GM21576 (cell line): ENCODE results near the gene PTCD2.
A peak's percentile ranks its signal among the peaks of the same experiment; 100 is the strongest.
"Not testable (repeated sequence)": the region's sequence is repeated elsewhere in the genome, so short reads cannot be mapped to it uniquely, and the experiment has no call there.

Experiments used
- ATAC-seq: cut with Tn5 transposase; IDR thresholded peaks from one replicate; pipeline ENCODE4 v1.9.1; 2021; ENCODE audit warnings: mild to moderate bottlenecking, moderate library complexity; ENCODE audit not compliant: unreplicated experiment

The PTCD2 gene

DNA sequence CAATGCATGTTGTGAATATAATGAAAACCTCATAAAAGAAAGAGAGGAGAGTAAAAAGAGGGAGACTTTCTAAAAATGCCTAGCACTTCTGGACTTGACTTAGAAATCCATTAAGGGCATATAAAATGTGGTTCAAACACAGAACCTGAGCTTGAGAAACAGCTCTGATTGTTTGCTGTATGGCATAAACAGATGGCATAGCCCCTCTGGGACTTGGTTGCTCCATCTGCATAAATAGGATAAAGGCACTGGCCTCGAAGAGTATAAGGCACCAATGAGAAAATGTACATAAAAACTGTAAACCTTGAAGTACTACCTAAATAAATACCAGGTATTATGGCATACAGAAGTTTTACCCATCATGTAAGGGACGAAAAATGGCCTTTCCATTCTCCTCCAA is 23.9 kb upstream of the PTCD2 start:
- ATAC-seq: no peak

DNA sequence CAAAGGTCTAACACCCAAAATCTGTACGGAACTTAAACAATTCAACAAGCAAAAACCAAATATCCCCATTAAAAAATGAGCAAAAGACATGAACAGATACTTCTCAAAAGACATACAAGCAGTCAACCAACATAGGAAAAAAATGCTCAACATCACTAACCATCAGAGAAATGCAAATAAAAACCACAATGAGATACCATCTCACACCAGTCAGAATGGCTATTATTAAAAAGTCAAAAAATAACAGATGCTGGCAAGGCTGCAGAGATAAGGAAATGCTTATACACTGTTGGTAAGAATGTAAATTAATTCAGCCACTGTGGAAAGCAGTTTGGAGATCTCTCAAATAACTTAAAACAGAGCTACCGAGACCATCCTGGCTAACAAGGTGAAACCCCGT is 22.0 kb upstream of the PTCD2 start:
- ATAC-seq: peak; percentile 33

DNA sequence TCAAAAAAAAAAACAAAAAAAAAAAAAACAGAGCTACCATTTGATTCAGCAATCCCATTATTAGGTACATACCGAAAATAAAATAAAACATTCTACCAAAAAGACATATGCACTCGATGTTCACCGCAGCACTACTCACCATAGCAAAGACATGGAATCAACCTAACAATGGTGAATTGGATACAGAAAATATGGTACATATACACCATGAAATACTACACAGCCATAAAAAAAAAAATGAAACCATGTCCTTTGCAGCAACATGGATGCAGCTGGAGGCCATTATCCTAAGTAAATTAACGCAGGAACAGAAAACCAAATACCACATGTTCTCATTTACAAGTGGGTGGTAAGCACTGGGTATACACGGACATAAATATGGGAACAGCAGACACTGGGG is 21.5 kb upstream of the PTCD2 start:
- ATAC-seq: no peak

DNA sequence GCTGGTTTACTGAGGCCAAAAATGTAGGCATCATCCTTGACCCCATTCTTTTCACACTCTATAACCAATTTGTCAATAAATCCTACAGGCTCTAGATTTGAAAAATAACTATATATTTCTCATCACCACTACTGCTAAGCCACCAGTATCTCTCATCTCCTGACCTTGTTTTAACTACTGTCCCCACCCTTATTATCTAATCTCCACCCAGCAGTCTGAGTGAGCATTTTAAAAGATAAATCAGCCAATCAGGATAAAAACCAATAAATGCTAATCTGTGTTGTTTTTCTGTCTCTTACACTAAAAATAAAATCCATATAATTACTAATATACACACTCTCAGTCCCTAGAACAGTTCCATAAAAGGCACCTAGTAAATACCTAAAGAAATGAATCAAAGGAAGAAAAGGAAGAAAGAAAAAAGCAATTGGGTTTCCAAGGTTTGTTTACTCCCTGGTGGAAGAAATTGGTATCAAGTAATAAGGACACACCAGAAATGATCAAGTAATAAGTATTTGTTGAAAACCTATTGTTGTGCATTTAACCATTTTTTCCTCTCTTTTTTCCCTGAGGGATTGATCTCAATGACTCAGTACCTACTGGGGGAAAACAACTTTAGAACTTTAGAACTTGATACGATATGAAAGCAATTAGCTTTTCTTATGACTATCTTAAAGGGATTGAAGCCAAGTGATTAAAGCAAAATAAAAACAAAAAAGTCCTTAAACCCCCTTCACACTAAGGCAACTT is 19.4 kb upstream of the PTCD2 start:
- no peak for ATAC-seq

DNA sequence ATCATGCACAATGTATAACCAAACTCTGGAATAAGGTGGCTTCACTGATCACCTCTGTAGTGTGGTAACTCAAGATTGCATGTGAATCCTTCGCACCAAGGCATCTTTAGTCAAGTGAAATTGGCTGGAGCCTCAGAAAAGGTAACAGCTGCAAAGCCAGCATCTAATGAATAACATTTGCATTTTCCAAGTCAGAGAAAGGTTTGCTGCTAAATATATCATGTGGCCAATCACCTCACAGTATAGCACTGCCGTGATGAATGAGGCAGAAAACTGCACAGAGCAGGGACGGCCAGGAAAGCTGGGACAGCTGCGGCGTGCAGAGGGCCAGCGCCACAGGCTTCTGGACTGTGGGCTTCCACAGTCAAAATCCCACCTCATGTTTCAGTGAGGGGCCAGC is 18.6 kb upstream of the PTCD2 start:
- ATAC-seq: peak; percentile 54

DNA sequence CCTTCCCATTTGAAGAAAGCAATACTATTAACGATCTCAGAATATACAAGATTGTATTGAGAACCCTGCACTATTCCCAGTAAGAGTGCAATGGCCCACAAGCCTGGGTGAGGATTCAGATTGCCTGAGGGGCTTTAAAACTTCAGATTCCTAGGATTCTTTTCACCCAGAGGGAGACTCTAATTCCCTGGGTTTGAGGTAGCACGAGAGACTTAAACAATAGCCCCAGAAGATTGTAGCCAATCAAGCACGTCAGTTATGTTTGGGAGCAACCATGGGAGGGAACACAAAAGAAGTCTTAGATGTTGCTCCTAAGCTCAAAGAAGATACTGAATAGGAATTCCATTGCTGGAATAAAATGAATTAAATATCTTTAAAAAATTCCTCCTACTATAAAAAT is 18.0 kb upstream of the PTCD2 start:
- no peak for ATAC-seq

DNA sequence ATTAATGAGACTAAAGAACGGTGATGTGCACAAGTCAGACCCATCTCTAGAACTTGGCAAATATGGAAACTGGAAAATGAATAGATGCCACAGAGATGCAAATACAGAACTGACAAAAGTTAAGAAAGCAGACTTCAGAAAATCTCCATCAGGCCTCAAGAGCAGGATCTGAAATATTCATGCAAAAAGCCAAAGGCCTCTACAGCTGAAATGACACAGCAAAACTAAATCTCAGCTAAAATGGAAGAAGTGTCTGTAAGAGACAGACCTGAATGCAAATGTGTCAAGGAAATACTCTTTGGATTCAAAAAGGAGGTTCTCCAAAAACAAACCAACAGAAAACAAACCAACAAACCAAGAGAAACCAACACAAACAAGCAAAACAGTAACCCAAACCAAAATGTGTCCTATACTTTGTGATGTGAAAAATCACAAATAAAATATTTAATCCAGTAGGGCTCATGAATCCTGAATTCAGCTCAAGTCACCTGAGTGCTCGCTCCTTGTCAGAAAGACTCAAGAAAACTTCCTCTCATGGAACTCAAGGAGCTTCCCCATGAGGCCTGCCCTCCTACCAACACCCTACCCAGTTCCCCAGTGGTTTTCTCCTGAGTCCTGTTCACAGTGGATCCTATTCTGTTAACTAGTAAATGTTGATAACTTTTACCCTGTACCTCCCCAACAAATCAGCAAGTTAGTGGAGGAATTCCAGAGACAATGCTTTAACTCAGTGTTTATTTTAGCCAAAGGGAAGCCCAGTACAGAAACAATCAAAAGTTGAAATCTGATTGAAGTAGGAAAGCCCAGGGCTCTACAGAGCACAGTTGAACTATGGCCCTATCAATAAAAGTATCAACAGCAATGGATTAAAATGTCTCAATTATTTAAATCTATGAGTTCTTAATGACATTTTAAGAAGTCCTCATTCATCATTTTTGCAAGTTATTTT is 14.7 kb upstream of the PTCD2 start:
- ATAC-seq: no peak

DNA sequence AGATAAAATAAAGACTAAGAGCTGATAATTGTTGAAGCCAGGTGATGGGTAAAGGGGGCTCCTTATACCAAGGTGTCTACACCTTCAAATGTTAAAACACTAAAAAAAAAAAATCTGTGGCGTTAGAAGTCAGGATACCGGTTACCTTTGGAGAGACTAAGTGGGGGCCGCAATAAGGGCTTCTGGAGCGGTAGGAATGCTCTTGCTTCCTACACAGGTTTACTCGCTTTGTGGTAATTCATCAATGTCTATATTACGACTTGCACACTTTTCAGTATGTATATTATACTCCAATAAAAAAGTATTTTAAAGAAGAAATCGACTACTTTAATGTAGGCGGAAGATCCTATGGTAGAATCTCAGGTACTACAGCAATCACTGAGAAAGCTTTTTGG is 12.6 kb upstream of the PTCD2 start:
- ATAC-seq: no peak

DNA sequence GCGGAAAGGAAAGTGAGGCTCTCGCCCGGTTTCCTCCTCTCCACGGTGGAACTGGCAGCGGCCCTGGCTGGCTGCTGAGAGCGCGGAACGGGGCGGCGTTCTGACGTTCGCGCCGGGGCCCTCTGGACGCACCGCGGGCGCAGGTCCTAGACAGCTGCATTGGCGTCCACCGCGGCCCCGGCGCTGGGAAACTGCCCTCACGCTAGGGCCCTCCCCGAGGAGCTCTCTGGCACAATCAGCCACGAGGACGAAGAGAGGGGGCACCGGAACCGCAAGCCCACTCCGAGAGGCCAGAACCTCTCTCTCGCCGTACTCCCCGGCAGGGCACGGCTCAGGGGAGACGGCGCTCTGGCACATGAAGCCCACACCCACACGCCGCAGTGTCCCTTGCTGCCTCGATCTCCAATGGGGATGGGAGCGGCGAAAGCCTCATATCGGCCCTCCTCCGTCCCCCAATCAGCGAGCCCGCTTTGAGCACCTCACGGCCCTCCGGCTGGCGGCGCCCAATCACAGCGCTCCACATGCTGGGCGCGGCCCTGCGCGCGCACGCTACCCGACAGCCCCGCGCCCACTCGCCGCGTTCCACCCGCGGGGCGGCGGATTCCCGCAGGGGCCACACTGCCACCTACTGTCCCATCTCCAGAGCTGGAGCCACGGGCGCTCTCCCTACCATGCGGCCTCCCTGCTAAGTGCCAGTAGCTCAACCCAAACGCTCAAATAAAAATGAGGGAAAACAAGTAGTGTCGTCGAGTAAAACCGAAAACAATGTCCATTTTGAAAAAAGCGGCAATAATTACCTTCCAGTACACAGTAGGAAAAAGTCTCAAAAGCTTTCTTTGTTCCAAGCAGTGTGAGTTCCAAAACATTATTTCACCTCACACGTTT is 12.0 kb upstream of the PTCD2 start:
- peak; percentile 94 for ATAC-seq

DNA sequence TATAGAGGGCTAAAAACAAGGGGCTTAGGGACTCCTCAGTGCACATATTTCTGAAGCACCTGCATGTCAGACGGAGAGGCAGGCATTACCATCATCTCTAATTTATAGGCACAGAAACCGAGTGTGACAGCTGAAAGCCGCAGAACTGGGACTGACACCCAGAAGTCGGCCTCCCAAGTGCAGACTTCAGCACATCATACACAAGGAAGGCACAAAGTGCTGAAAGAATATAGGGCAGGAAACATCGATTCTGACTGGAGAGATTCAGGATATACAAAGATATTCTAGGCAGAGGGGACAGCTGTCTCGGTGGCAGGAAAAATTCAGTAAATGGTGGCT is 11.4 kb upstream of the PTCD2 start:
- no peak for ATAC-seq

DNA sequence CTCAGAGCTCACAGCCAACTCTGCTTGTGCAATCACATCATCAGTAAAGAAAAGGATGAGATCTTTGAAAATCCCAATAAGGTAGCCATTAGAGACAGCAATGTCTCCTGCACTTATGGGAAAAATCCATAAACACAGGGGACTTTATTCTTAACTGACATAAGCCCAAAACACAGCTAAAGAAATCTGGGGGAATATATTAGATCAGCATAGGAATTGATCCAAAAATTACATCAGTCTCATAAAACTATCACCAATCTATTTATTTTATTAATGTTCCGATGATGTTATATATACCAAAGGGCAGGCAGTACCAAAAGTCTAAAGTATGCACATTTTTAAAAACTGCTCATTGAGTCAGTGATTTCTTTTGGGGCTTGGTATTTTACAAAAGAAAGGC is 7.0 kb upstream of the PTCD2 start:
- ATAC-seq: no peak

DNA sequence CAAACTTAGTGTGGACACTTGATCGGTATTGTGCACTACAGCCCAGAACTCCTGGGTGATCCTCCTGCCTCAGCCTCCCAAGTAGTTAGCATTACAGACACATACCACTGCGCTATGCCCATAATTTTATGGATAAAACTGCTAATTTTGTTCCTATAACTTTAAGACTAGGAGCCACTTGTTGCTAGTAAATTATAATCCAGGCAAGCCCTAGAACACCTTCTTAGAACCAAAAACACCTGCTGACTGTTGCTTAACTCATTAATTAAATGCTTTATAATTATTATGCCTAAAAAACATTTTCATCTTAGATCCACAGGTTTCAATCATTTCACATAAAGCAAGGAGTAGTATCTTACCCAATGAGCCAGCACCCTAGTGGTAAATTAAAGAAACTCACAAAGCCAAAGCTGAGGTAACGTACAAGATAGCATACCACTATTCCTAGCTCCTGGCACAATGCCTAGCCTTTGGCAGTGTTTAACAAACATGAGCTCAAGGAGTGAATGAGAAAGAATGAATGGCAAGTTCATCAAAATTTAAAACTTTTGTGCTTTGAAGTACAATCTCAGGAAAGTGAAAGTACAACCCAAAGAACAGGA is 5.5 kb upstream of the PTCD2 start:
- no peak for ATAC-seq

DNA sequence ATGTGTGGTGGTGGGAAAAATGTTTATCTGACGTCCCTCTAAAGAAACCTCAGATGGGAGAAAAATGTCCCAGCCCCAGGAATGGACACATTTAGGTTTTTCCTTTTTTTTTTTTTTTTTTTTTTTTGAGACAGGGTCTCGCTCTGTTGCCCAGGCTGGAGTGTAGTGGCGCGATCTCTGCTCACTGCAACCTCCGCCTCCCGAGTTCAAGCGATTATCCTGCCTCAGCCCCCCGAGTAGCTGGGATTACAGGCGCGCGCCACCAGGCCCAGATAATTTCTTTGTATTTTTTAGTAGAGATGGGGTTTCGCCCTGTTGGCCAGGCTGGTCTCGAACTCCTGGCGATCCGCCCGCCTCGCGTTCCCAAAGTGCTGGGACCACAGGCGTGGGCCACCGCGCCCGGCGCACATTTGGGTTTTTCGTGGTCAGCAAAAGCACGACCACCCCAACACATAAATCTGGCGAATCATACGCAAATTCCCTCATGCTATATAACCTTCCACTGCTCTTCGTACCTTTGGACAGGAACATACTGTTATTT is 668 bp upstream of the PTCD2 start:
- ATAC-seq: not testable (repeated sequence)

DNA sequence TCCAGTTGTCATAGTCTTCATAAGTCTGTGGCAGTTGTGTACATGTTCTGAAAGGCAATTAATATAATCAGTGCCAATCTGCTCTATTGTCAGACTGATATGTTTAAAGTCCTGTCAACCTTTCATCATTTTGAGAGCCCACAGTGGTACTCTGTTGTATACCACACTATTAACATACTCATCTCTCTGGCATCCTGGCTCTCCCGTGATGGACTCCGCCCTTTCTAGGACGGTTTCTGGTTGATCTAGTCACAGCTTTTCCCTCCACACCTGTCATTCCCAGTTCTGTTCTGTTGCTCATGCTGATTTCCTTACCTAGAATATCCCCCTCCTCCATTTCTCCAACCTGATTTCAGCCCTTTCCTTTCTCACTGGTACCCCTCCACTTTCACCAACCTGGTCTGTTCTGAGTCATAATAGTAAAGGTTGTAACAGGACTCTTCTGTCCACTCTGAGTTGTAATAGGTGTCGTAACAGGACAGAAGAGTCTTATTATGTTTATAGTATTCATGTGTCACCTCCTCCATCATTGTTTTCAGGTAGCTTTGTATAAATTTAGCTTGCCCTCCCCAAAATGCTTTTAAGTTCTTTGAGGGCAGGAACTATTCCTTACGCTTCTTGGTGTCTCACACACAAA is 4.1 kb downstream of the PTCD2 start:
- no peak for ATAC-seq

DNA sequence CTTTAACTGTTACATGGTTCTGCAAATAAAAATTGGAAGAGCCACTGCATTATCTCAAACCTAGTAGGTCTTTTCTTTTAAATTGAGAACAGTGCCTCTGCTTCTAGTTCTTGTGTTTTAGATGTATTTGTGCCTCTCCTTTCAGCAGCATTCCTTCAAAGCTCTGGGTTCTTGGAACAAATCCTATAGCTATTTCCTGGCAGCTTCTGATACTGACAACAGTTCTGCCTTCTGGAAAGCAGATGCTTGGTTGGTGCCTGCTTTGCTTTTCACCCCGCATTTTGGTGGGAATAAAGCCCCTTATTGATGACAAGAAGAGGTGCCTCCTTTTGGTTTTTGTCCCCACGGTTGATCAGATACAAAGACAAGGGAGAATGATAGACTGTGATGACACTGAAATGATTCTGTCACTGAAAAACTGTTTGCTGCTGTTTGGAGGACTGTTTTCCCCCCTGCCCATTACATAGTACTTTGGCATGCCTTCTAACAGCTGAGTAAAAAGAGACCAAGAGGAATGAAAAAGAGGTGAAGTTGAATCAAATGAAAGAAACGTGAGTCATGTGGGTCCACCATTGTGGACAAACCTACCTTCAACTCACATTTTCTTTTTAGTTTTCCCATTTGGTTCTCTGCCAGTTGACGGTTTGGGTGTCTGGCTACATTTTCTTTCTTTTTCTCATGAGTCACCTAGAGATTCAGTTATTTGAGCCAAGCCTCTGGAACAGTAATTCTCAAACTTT is 5.6 kb downstream of the PTCD2 start:
- no peak for ATAC-seq

DNA sequence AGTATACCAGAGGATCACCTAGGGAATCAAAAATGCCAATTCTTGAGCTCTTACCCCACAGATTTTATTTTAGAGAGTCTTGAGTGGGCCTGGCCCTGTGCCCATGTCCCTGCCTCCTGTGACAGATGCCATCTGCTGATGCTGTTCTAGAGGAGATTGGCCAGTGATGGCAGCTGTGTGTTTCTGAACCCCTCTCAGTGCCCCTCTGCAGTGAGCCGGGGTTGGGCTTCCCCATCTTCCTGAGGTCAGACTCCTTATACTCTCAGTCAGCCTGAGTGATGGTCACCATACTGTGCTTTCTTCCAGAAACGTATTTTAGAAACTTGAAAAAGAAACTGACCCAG is 6.1 kb downstream of the PTCD2 start:
- ATAC-seq: no peak

DNA sequence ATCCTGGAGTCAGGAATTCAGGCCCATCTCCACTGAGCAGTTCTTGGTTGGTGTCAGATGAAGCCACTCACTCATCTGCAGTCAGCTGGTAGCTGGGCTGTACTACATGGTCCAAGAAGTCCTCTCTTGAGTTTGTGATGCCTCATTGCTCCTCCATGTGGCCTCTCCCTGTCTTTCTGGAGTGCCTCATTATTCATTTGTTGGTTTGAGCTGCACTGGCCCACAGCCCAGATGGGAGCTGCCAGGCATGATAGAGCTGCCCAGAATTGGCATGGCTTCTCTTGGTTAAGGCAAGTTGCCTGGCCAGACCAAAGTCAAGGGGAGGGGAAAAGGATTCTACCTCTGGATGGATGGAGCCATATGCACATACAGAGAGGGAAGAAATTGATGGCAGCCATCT is 8.0 kb downstream of the PTCD2 start:
- no peak for ATAC-seq

DNA sequence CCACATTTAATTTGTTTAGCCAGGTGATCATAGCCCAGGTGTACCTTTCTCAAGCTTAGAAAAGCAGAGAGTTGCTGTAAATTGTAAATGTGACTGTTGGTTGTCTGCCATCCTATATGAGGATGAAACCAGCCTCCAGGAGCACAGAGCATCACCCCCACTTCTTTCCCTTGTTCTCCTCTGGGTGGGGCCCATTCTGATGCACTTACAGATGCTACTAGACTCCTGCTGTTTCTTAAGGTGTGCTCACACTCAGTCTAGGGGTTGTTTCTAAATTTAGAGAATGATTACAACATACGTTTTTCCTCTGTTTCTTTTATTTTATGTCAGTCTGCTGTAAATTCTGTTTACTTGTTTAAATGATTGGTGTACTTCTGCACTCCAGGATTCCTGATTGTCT is 10.5 kb downstream of the PTCD2 start:
- no peak for ATAC-seq

DNA sequence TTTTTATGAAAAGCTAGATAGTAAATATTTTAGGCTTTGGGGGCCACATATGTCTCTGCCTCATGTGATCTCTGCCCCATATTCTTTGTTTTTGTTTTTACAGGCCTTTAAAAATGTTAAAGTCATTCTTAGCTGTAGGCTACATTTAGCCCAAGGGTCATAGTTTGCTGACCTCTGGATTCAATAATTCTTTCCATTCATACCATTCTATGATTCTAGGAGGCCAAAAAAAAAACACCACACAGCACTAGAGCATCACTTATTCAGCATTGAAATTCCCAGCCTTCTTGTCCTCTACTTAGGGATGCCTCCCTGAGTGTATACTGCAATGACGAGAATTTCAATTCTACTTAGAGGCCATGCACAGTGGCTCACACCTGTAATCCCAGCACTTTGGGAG is 17.0 kb downstream of the PTCD2 start:
- no peak for ATAC-seq
